GM19324 (cell line): ENCODE results near the gene DMAC2L.
"Not testable (repeated sequence)": the region's sequence is repeated elsewhere in the genome, so short reads cannot be mapped to it uniquely, and the experiment has no call there.

Experiments used
- ATAC-seq: cut with Tn5 transposase; IDR thresholded peaks from one replicate; pipeline ENCODE4 v1.9.1; 2021; ENCODE audit warnings: mild to moderate bottlenecking, moderate library complexity; ENCODE audit not compliant: unreplicated experiment, low FRiP score

DMAC2L gene

DNA sequence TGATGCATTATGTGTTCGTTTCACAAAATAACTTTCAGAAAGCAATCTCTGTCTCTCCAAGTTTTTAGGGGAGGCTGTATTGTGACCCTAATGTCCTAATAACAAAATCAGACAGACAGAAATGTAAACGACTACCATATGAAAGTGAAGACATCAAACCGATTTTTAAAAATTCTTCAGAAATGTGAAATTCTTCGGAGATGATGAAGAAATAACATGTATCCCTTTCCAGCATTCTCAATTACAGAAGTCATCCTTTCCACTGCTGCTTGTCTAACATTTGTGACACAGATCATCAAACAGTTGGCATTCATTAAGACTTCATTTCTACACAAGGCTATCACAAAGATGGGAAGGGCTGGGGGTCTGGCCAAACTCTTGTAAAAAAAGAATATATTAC, 41.0 kb downstream of the DMAC2L start:
- no peak for ATAC-seq

DNA sequence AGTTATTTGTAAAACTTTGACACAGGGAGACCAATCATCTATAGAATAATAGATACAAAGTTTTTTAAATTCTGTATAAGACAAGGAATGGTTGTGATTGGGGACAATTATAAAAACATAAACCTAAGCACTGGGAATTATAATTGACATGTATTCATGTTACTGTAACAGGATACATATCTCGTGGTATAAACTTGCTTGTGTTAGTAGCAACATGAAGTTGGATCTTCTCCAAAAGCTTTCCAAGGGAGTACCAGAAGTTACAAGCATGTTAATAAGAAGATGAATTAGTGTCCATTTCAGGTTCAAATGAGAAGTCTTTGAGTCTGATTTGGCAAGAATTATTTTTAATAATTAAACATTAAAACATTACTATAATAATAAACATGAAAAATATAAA, 42.4 kb downstream of the DMAC2L start:
- ATAC-seq, result no peak

DNA sequence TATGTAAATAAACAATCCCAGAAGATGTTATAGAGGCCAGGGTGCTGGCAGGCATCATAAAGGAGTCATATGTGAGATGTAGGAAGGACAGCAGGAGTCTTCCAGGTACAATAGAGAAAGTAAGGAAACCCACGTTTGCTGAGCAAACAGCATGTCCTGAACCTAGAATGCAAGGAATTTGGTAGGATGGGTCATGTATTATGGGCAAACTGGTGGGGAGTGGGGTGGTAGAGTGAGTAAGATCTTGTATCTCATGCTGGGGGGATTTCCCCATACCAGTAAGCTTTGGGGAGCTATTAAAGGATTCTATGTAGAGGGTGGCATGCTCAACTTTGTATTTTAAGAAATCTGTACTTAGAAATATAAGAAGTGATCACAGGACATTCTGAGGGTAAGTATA, 43.6 kb downstream of the DMAC2L start:
- ATAC-seq, result no peak

DNA sequence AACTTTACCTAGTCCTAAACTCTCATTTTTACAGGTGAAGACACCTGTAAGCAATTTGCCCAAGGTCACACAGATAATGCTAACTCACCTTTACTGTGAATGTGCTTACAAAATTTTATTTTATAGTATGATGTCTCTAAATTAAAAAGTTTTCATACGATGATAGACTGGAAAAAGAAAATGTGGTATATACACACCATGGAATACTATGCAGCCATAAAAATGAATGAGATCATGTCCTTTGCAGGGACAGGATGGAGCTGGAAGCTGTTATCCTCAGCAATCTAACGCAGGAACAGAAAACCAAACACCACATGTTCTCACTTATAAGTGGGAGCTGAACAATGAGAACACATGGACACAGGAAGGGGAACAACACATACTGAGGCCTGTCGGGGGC, 44.2 kb downstream of the DMAC2L start:
- ATAC-seq, result not testable (repeated sequence)

DNA sequence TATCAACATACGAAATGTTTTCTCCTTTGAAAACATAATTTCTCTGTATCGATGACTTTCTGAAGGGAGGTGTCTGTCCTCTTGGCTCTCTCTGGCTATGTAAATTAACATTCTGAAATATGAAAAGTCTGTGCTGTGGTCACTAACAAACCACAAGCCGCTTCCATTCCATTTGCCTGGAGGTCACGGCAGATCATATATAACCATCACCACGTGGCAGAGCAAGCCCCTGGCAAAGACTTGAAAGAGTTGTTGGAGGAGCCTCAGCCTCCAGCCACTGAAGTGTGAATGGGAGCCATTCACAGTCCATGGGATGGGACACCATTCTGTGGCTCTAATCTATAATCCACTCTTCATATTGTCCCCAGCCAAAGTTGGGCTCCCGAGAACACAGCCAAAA, 45.0 kb downstream of the DMAC2L start:
- no peak for ATAC-seq

DNA sequence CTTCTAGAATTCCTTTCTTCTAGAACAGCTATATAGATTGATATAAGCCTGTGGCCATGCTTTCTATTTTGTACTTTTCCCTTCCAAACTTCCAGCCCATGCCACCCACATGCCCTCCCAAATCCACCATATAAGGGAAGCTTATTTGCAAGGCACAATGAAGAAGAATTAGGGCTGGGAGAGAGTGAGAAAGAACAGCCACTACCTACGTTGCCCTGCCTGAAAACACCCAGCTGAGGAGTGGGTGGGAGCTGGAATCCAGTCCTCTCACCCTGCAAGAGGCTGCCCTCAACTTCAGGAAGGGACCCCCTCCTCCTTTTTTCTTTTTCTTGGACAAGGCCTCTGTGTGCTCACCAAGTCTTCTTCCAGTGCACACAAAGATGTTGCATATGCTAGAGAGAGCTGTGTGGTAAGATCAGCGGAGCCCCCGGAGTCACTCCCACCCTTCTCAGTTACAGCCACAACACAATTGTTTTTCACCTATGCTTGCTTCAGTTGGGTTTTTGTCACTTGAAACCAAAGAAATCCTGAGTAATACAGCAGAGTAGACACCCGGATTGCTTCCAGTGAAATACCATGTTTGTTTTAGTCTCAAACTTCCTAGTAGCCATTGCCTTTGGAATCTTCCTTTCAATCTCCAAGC, 45.8 kb downstream of the DMAC2L start:
- no peak for ATAC-seq

DNA sequence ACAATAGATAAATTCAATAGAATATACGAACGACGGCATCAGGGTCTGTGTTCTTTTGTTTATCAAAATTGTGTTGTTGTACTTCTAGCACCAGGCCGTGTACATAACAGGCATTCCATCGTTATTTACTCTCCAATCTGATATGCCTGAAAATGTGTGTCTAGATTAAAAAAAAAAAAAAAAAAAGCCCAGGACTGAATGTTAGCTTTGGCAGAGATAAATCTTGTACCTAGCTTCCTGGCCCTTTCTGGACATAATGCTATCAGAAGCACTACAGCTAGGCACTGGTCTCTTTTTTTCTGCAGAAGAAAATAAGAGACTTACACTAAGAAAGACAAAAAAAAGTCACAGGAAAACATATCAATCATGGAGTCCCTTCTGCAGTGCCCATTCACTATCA, 47.5 kb downstream of the DMAC2L start:
- ATAC-seq, result no peak

DNA sequence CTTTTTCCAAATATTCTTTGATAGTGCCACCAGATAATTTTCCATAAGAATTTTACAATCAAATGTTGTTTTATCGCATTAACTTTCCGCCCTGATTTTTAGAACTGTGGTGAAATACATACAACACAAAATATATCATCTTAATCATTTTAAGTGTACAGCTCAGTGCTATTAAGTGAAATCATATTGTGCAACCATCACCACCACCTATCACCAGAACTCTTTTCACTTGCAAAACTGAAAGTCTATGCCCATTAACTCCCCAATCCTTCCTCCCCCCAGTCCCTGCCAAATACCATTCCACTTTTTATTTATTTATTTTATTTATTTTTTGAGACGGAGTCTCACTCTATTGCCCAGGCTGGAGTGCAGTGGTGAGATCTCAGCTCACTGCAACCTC, 48.0 kb downstream of the DMAC2L start:
- no peak for ATAC-seq

DNA sequence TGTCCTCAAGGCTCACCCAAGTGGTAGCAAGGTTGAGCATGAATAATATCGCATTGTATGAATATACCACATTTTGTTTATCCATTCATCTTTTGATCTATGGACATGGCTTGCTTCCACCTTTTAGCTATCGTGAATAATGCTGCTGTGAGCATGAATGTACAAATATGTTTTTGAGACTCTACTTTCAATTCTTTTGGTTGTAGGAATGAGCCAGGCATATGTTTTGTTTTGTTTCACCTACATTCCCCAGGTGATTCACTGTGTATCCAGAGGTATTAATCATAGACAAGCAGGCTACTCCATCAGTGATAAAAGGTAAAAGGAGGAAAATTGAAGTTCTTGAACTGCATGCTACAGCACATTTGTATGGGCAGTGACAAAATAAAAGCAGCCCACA, 48.7 kb downstream of the DMAC2L start:
- no peak for ATAC-seq

DNA sequence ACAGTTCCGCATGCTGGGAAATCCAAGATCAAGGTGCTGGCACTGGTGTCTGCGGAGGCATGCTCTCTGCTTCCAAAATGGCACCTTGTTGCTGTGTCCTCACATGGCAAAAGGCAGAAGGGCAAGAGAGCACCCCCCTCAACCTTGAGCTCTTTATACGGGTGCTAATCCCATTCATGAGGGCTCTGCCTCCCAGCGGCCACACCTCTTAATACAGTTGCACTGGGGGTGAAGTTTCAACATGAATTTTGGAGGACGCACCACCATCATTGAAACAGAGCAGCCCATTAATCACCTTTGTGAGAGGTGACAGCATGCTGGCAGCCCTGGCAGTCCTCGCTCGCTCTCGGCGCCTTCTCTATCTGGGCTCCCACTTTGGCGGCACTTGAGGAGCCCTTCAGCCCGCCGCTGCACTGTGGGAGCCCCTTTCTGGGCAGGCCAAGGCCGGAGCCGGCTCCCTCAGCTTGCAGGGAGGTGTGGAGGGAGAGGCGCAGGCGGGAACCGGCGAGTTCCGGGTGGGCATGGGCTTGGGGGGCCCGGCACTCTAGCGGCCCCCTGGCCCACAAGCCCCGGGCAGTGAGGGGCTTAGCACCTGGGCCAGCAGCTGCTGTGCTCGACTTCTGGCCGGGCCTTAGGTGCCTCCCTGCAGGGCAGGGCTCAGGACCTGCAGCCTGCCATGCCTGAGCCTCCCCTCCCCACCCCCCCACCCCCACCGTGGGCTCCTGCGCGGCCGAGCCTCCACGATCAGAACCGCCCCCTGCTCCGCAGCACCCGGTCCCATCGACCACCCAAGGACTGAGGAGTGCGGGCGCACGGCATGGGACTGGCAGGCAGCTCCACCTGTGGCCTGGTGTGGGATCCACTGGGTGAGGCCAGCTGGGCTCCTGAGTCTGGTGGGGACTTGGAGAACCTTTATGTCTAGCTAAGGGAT, 49.6 kb downstream of the DMAC2L start:
- not testable (repeated sequence) for ATAC-seq

DNA sequence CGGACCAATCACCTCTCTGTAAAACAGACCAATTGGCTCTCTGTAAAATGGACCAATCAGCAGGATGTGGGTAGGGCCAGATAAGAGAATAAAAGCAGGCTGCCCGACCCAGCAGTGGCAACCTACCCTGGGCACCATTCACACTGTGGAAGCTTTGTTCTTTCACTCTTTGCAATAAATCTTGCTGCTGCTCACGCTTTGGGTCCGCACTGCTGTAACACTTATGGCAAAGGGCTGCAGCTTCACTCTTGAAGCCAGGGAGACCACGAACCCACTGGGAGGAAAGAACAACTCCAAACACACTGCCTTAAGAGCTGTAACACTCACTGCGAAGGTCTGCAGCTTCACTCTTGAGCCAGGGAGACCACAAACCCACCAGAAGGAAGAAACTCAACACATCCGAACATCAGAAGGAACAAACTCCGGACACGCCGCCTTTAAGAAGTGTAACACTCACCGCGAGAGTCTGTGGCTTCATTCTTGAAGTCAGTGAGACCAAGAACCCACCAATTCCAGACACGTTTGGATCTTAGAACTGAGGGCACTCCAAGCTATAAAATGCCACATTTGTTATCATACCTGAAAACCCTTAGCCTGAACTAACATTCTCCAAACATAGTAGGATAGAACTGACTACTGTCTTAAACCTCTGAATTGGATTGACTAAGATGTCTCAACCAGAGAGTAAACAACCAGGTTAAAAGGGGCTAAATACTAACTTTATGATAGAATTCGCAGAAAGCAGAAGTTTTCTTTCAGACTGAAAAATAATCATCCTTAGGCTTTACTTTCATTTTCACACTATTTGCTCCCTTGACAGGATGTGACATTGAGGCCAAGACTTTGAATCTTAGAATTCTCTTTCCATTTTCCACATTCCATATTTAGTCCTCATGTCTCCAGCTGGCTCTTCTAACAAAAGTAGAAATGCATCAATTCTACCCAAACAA, 50.9 kb downstream of the DMAC2L start:
- peak; percentile 13 for ATAC-seq

DNA sequence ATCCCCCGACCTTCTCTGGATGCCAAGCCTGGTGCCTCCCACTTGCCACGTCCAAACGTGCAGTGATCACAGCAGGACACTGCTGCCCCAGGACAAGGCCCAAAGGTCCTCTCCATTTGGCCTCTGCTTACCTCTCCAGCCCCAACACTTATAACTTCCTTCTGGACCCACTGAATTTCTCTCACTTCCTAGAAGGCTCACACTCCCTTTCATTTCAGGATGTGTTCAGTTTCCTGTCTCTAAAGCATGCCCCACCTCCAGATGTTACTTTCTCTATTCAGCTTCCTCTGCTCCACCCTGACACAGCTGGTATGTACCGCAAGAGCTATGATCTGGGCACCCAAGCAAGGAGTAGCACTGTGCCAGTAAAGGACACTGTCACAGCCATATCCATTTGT, 51.6 kb downstream of the DMAC2L start:
- peak; percentile 96 for ATAC-seq

DNA sequence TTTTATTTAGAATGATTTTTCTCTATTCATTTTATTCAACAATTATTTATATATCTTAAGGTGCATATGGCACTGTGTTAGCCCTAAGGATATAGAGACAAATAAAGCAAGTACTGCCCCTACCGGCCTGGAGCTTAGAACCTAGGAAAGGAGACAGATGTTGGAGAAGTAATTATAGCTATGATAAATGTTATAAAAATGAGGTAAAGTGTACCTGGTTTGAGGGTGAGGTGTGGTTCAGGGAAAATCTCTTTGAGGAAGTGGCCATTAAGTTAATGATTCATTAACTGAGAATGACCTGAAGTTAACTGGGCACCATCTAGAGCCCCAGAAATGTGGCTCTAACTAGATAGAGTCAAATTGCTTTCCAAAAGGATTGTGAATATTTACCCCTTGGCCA, 52.7 kb downstream of the DMAC2L start:
- ATAC-seq, result no peak

DNA sequence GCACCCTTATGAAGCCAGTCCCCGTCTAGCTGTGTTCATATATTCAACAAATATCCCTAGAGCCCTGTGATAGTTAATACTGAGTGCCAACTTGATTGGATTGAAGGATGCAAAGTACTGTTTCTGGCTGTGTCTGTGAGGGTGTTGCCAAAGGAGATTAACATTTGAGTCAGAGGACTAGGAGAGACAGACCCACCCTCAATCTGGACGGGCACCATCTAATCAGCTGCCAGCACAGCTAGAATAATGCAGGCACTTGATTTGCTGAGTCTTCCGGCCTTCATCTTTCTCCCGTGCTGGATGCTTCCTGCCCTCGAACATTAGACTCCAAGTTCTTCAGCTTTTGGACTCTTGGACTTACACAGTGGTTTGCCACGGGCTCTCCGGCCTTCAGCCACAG, 53.4 kb downstream of the DMAC2L start:
- ATAC-seq, result not testable (repeated sequence)

DNA sequence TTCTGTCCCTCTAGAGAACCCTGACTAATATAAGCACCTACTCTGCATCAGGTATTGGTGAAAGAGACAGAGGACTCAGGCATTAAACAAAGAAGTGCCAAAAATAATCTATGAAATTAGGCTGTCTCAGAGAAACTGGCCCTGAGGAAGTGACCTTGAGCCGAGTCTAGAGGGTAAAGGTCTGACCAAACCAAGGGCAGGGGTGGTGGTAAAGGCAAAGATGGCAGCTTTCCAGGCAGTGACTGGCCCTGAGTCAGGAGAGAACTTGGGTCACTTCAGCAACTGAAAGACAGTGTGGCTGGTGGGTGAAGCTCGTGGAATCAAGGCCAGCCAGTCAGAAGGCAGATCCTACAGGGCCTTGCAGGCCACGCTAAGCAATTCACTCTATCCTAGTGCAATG, 54.0 kb downstream of the DMAC2L start:
- ATAC-seq, result no peak

DNA sequence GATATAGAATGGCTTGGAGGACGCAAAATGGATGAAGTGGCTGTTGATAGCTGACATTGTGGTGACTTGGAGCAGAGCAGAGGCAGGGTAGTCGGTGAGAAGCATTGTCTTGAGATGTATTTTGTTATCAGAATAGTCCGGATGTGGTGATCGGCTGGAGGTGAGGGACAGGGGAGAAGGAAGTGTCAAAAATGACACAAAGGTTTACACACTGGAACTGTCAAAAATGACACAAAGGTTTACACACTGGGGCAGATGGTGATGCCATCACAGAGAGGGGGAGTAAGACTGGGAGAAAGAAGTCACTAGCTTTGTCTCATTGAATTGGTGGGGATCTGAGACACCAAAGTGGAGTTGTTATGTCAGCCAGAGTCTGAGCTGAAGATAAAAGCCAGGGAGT, 54.5 kb downstream of the DMAC2L start:
- no peak for ATAC-seq

DNA sequence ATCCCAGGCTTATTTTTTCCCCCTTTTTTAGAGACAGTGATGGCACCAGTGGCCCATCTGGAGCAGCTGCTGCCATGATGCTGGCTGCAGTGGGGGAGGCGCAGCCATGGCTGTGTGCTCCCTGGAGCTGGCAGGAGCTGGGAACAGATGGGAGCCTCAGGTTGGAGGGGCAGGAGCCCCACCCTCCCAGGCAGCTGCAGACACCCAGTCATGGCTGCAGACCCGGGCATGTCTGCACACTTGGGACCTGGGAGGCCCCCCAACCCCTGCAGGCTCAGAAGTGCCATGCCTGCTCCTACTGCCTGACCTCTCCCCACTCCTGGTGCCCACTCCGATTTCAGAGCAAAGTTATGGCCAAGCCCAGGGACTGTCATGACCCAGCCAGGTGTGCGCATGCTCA, 59.4 kb downstream of the DMAC2L start:
- no peak for ATAC-seq

DNA sequence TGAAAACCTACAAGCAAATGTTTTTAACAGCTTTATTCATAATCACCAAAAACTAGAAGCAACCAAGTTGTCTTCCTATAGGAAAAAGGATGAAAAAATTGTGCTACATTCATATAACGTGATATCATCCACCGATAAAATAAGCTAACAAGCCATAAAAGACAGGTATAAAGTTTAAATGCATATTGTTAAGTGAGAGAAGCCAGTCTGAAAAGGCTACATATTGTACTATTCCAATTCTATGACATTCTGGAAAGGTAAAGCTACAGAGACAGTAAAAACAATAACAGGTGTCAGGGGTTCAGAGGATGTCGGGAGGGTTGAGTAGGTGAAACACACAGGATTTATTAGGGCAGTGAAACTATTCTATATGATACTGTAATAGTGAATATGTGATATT, 61.8 kb downstream of the DMAC2L start:
- ATAC-seq, result no peak

DNA sequence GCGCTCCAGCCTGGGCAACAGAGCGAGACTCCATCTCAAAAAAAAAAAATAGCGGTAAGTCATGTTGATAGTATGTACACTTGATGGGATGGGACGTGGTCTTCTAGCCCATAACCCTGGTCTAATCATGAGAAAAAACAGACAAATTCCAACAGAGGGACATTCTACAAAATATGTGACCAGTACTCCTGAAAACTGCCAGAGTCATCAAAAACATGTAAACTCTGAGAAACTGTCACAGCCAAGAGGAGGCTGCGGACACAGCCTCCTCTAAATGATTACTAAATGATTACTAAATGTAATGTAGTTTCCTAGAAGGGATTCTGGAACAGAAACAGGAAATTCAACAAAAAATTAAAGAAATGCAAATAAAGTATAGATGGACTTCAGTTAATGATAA, 63.6 kb downstream of the DMAC2L start:
- ATAC-seq, result no peak
